Endothelial cell of umbilical vein (primary cell): ENCODE measurements around the gene SIX1. TPM values are rescaled to one million over a fixed set of nuclear protein-coding genes. Genes with fewer than 3 reads are reported as not detected.

Experiments used
- BruUV-seq: library from RNA; stranded (reverse); fragments of 400-500 nt; replicated peaks from 2 replicates; lab custom pipeline; 2021; lab: Mats Ljungman, UMichigan
- CTCF ChIA-PET: fragments of 300-600, 350-600 bp; sonication (Branson Sonifier 250); formaldehyde crosslinking; loops from one replicate; lab custom pipeline; 2021; ENCODE audit warnings: antibody characterized with exemption, inconsistent platforms; lab: Charles Lee
- POLR2A ChIA-PET: fragments of 300-600, 350-600 bp; sonication (Branson Sonifier 250); formaldehyde crosslinking; loops from one replicate; lab custom pipeline; 2021; ENCODE audit warnings: antibody characterized with exemption, inconsistent platforms; lab: Charles Lee
- DNase-seq: peaks from one replicate; pipeline ENCODE4 v3.0.0-alpha.2; 2011; ENCODE audit warnings: low read depth, low spot score
- FAIRE-seq: peaks from 2 replicates; lab custom pipeline; 2011; peaks lifted over from hg19 to GRCh38; lab: Jason Lieb, UNC
- H2AFZ ChIP-seq: 2 replicates; pipeline ENCODE4 v1.6.0; 2012; ENCODE audit warnings: low read depth, low read length, control low read depth, inconsistent platforms
- H3K27ac ChIP-seq: 2 replicates; pipeline ENCODE4 v1.5.1; 2011; ENCODE audit warnings: low read depth, mild to moderate bottlenecking, control low read depth, low read length, moderate library complexity; ENCODE audit not compliant: insufficient read depth
- H3K27me3 ChIP-seq, 2 experiments: 2 replicates each; pipeline versions ENCODE4 v1.6.0 to v1.6.1; 2011; ENCODE audit warnings: low read length in 2 of 2, mixed read lengths in 1 of 2; ENCODE audit not compliant: control insufficient read depth in 2 of 2, insufficient read depth in 2 of 2
- H3K36me3 ChIP-seq, 2 experiments: 2 replicates in 1 of 2; 3 replicates in 1 of 2; pipeline ENCODE4 v1.5.1; 2011; ENCODE audit warnings: low read length in 2 of 2, mild to moderate bottlenecking in 1 of 2, moderate library complexity in 1 of 2; ENCODE audit not compliant: control insufficient read depth in 2 of 2, insufficient read depth in 2 of 2; ENCODE audit errors: extremely low read depth in 1 of 2
- H3K4me1 ChIP-seq: 3 replicates; pipeline ENCODE4 v1.5.1; 2011; ENCODE audit warnings: mild to moderate bottlenecking, low read length; ENCODE audit not compliant: control insufficient read depth, insufficient read depth; ENCODE audit errors: extremely low read depth
- H3K4me2 ChIP-seq: 2 replicates; pipeline ENCODE4 v1.6.1; 2011; ENCODE audit warnings: low read length, control low read depth, mixed read lengths; ENCODE audit not compliant: insufficient read depth
- H3K4me3 ChIP-seq, 3 experiments: fragments of 200-600 bp in 1 of 3; sonication (generic), shearing (Covaris generic) in 1 of 3; replicated peaks in 1 of 3; 2 replicates each; pipeline ENCODE4 v1.5.1; 2011 to 2016; ENCODE audit warnings: control low read depth in 3 of 3, low read length in 3 of 3, mild to moderate bottlenecking in 2 of 3, inconsistent platforms in 1 of 3, low read depth in 1 of 3, moderate library complexity in 1 of 3; ENCODE audit not compliant: insufficient read depth in 1 of 3
- H3K79me2 ChIP-seq: 2 replicates; pipeline ENCODE4 v1.6.0; 2012; ENCODE audit warnings: low read length, inconsistent platforms; ENCODE audit not compliant: control insufficient read depth, insufficient read depth
- H3K9ac ChIP-seq: replicated peaks from 2 replicates; pipeline ENCODE3; 2011; ENCODE audit warnings: low read length, control low read depth; ENCODE audit not compliant: insufficient read depth; ENCODE audit errors: extremely low read depth
- H3K9me1 ChIP-seq: replicated peaks from 3 replicates; pipeline ENCODE4 v1.6.0; 2011; ENCODE audit warnings: mild to moderate bottlenecking, low read length; ENCODE audit not compliant: control insufficient read depth, insufficient read depth; ENCODE audit errors: extremely low read depth
- H3K9me3 ChIP-seq: replicated peaks from 2 replicates; pipeline ENCODE4 v1.5.1; 2012; ENCODE audit warnings: low read length, inconsistent platforms; ENCODE audit not compliant: control insufficient read depth, insufficient read depth
- H4K20me1 ChIP-seq: replicated peaks from 2 replicates; pipeline ENCODE3; 2011; ENCODE audit warnings: mild to moderate bottlenecking, low read length; ENCODE audit not compliant: control insufficient read depth, insufficient read depth; ENCODE audit errors: extremely low read depth
- EZH2 ChIP-seq: IDR thresholded peaks from 2 replicates; pipeline ENCODE4 v1.6.1; 2012; ENCODE audit warnings: borderline replicate concordance, low read depth, mild to moderate bottlenecking, moderate library complexity, low read length, inconsistent platforms; ENCODE audit not compliant: severe bottlenecking
- FOS ChIP-seq: IDR thresholded peaks from 2 replicates; pipeline ENCODE4 v1.6.1; 2011; ENCODE audit warnings: mild to moderate bottlenecking, low read length, moderate library complexity, borderline replicate concordance; ENCODE audit not compliant: insufficient read depth
- JUN ChIP-seq: IDR thresholded peaks from 2 replicates; pipeline ENCODE4 v1.6.1; 2011; ENCODE audit warnings: borderline replicate concordance, low read depth; ENCODE audit not compliant: insufficient read length, insufficient read depth
- MAX ChIP-seq: IDR thresholded peaks from 2 replicates; pipeline ENCODE4 v1.6.1; 2011; ENCODE audit not compliant: insufficient read depth, insufficient read length
- MYC ChIP-seq: IDR thresholded peaks from one replicate; pipeline ENCODE4 v1.6.1; 2011; ENCODE audit warnings: mild to moderate bottlenecking, low read depth, low read length
- POLR2A ChIP-seq: IDR thresholded peaks from 2 replicates; pipeline ENCODE4 v1.6.1; 2012; ENCODE audit warnings: low read depth, mild to moderate bottlenecking, control low read depth, low read length
- POLR2AphosphoS5 ChIP-seq: IDR thresholded peaks from 2 replicates; pipeline ENCODE4 v1.6.1; 2012; ENCODE audit warnings: low read depth, mild to moderate bottlenecking, control low read depth, low read length, moderate library complexity; ENCODE audit not compliant: insufficient read depth
- dilution Hi-C: fragments of 300-500 bp; cut with MboI; formaldehyde crosslinking; loops from one replicate; pipeline ENCODE4 v1.15.0; 2019; ENCODE audit warnings: low sequenced_read_pairs; ENCODE audit not compliant: extremely low pct_ligation_motif_present
- intact Hi-C: fragments of 100-400 bp; cut with micrococcal nuclease; formaldehyde crosslinking; loops from one replicate; pipeline ENCODE4 v1.10.0; 2022
- polyA plus RNA-seq, 4 experiments: library from polyadenylated mRNA; depleted of rRNA in 3 of 4; stranded (reverse) in 3 of 4; unstranded in 1 of 4; fragments of >200 nt; gene quantifications; 2 replicates each; pipeline versions ENCODE4 v1.2.1 to v1.2.3, GENCODE V29; 2011 to 2012; ENCODE audit warnings: missing spikeins in 1 of 4
- total RNA-seq: library from RNA; stranded (reverse); gene quantifications from 2 replicates; pipeline ENCODE4 v1.2.3, GENCODE V29; 2021
- TF ChIP-seq, protein P1 (sequence below), 2 donors: IDR thresholded peaks; 1 replicate in 1 of 2; 2 replicates in 1 of 2; pipeline ENCODE4 v1.5.1; 2011; ENCODE audit warnings: low read length in 2 of 2, mild to moderate bottlenecking in 2 of 2, moderate library complexity in 2 of 2, control low read depth in 1 of 2, inconsistent platforms in 1 of 2, low read depth in 1 of 2; ENCODE audit not compliant: insufficient read depth in 1 of 2; ENCODE audit errors: extremely low read depth in 1 of 2

SIX1 gene
- total and polyA plus RNA-seq, 2 donors (not counting 3 experiments of a cell fraction or from before 2014, with no cell fraction given) = 0.40 to 0.55 TPM

DNA sequence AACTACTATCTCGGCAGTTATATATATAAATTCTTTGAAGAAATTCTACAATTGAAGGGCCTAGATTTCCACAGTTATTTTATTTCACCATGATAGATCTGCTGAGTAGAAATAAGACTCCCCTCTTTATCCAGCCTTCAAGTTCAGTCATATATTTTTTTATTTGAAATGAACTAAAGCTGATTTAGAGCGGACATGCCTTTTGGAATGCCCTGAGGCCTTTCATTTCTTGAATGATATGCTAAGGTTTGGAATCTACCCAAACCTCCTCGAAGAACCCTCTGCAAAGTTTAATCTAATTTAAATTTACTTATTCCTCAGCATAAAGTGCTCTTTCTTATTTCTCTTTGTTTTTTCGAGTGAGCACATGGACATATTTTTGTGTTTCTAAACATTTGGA lies 15.1 kb downstream of the SIX1 start:
- dilution Hi-C loops = loop anchor here (25.0 kb wide), 2 partner anchors 403 to 628 kb away; no protein-coding TSS in a partner anchor
- CTCF ChIA-PET = interaction anchor here (1.0 kb wide), 1 partner anchor 9 kb away, joined by 4 read pairs; no protein-coding TSS in a partner anchor
- no TSS peak for BruUV-seq
- Histone ChIP-seq H4K20me1 (no peaks in the 10 kb centered on the region), H3K79me2 (no peaks in the 10 kb centered on the region), H3K4me1 (peaks cover 7% of the 10 kb centered on the region), H3K9ac (no peak overlapping the region), H2AFZ (no peak overlapping the region), H3K27ac (no peak overlapping the region), H3K4me3 (no peak overlapping the region), H3K27me3 (peaks cover 19 to 33% of the 10 kb centered on the region in 2 experiments), H3K36me3 (no peaks in the 10 kb centered on the region), H3K9me1 (no peaks in the 10 kb centered on the region), H3K4me2 (no peak overlapping the region), H3K9me3 (no peaks in the 10 kb centered on the region)
- intact Hi-C loops = no loop called here
- POLR2A ChIA-PET = no interaction called here
- TF ChIP-seq JUN = no peak
- TF ChIP-seq MAX = no peak
- no peak for TF ChIP-seq MYC
- TF ChIP-seq POLR2AphosphoS5 = no peak
- no peak for TF ChIP-seq POLR2A
- TF ChIP-seq, protein P1, sequence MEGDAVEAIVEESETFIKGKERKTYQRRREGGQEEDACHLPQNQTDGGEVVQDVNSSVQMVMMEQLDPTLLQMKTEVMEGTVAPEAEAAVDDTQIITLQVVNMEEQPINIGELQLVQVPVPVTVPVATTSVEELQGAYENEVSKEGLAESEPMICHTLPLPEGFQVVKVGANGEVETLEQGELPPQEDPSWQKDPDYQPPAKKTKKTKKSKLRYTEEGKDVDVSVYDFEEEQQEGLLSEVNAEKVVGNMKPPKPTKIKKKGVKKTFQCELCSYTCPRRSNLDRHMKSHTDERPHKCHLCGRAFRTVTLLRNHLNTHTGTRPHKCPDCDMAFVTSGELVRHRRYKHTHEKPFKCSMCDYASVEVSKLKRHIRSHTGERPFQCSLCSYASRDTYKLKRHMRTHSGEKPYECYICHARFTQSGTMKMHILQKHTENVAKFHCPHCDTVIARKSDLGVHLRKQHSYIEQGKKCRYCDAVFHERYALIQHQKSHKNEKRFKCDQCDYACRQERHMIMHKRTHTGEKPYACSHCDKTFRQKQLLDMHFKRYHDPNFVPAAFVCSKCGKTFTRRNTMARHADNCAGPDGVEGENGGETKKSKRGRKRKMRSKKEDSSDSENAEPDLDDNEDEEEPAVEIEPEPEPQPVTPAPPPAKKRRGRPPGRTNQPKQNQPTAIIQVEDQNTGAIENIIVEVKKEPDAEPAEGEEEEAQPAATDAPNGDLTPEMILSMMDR (IDR thresholded peaks at IDR 0.05; ENCODE audit: extremely low read depth in 1 of 2, insufficient read depth in 1 of 2, low read depth in 1 of 2, low read length in 2 of 2) = no peak
- TF ChIP-seq FOS = no peak
- no peak for TF ChIP-seq EZH2
- FAIRE-seq (no peak), DNase-seq (no peak)
